Measurements from ENCODE around the gene GARIN1A.
"Not testable (repeated sequence)": the region's sequence is repeated elsewhere in the genome, so short reads cannot be mapped to it uniquely, and the experiment has no call there.

GARIN1A gene

GRCh38 chr7:128683738-128684137 lies 11.6 kb downstream of the GARIN1A start:
- DNase-seq (ENCODE audit: low spot score): not testable (repeated sequence)

GRCh38 chr7:128687131-128687530 lies 15.0 kb downstream of the GARIN1A start:
- DNase-seq (ENCODE audit: low spot score): no peak

- no peak for DNase-seq (ENCODE audit: low spot score)
Observed at GRCh38 chr7:128688492-128688891, 16.4 kb downstream of the GARIN1A start.

- not testable (repeated sequence) for DNase-seq (ENCODE audit: low spot score)
Observed at GRCh38 chr7:128689161-128689935, 17.3 kb downstream of the GARIN1A start.

- DNase-seq (ENCODE audit: low spot score): no peak
Observed at GRCh38 chr7:128691227-128691626, 19.1 kb downstream of the GARIN1A start.

GRCh38 chr7:128692623-128693270 lies 20.7 kb downstream of the GARIN1A start:
- DNase-seq (ENCODE audit: low spot score): no peak

GRCh38 chr7:128693373-128694015 lies 21.4 kb downstream of the GARIN1A start:
- DNase-seq (ENCODE audit: low spot score): no peak

GRCh38 chr7:128694738-128695137 lies 22.6 kb downstream of the GARIN1A start:
- no peak for DNase-seq (ENCODE audit: low spot score)

GRCh38 chr7:128697302-128697905 lies 25.3 kb downstream of the GARIN1A start:
- DNase-seq (ENCODE audit: low spot score): no peak

- DNase-seq (ENCODE audit: low spot score): no peak
Observed at GRCh38 chr7:128699196-128699712, 27.2 kb downstream of the GARIN1A start.

GRCh38 chr7:128699895-128700294 lies 27.8 kb downstream of the GARIN1A start:
- no peak for DNase-seq (ENCODE audit: low spot score)

- peak; percentile 45 for DNase-seq (ENCODE audit: low spot score)
Observed at GRCh38 chr7:128701062-128701785, 29.1 kb downstream of the GARIN1A start.

GRCh38 chr7:128703609-128704241 lies 31.6 kb downstream of the GARIN1A start:
- no peak for DNase-seq (ENCODE audit: low spot score)

- peak; percentile 50 for DNase-seq (ENCODE audit: low spot score)
Observed at GRCh38 chr7:128705891-128706333, 33.8 kb downstream of the GARIN1A start.

GRCh38 chr7:128707752-128708151 lies 35.7 kb downstream of the GARIN1A start:
- no peak for DNase-seq (ENCODE audit: low spot score)

GRCh38 chr7:128708235-128708634 lies 36.1 kb downstream of the GARIN1A start:
- DNase-seq (ENCODE audit: low spot score): no peak

- DNase-seq (ENCODE audit: low spot score): no peak
Observed at GRCh38 chr7:128708824-128709223, 36.7 kb downstream of the GARIN1A start.

GRCh38 chr7:128710481-128710880 lies 38.4 kb downstream of the GARIN1A start:
- peak; percentile 43 for DNase-seq (ENCODE audit: low spot score)

- no peak for DNase-seq (ENCODE audit: low spot score)
Observed at GRCh38 chr7:128713794-128714193, 41.7 kb downstream of the GARIN1A start.

GRCh38 chr7:128714701-128715495 lies 42.8 kb downstream of the GARIN1A start:
- DNase-seq (ENCODE audit: low spot score): no peak

All from RKO (cell line).